GM21360 (cell line): ENCODE data around the gene PRKACB.
"Not testable (repeated sequence)": the region's sequence is repeated elsewhere in the genome, so short reads cannot be mapped to it uniquely, and the experiment has no call there.

ENCODE experiments used
- ATAC-seq: cut with Tn5 transposase; IDR thresholded peaks from one replicate; pipeline ENCODE4 v1.9.1; 2021; ENCODE audit warnings: mild to moderate bottlenecking, moderate library complexity; ENCODE audit not compliant: unreplicated experiment

PRKACB gene

GRCh38 chr1:84214115-84214956, 70.3 kb downstream of the PRKACB start:
- no peak for ATAC-seq

GRCh38 chr1:84217239-84217638, 73.2 kb downstream of the PRKACB start:
- ATAC-seq = no peak

- ATAC-seq = no peak
Observed at GRCh38 chr1:84223751-84224432, 79.8 kb downstream of the PRKACB start.

DNA sequence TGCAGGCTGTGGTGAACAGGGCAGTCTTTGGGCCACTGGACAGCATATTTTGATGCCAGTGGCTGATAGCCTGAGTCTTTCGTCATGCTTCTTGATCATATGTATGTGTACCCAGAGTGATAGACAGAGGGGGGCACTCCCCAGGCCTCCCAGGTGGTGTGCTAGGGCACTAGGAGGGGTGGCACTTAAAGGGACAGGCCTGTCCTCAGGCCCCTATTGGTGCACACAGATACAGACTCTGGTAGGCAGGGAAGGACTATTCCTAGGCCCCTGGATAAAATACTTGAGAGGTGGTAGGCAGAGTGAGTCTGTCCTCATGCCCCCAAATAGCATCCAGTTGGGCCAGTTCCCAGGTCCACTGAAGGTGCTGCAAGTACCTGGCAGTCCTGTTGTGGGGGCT, 80.8 kb downstream of the PRKACB start:
- ATAC-seq = no peak

DNA sequence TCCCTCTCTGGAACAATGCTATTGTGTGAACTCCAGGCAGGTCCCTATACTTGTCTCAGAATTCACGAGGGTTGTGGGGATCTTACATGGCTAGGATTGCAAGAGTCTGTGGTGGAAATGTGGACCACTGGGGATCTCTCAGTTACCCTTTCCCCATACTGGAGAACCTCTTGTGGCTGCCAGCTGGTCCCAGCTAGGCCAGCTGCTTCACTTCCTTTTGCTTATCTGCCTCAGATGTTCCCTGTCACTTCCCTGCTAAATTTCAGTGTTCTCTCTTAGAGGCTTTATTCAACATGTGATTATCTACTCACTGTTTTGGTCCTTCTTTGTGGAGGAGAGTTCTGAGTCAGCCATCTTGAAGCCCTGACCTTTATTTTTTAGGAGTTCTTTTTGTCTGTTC, 81.6 kb downstream of the PRKACB start:
- ATAC-seq = no peak

DNA sequence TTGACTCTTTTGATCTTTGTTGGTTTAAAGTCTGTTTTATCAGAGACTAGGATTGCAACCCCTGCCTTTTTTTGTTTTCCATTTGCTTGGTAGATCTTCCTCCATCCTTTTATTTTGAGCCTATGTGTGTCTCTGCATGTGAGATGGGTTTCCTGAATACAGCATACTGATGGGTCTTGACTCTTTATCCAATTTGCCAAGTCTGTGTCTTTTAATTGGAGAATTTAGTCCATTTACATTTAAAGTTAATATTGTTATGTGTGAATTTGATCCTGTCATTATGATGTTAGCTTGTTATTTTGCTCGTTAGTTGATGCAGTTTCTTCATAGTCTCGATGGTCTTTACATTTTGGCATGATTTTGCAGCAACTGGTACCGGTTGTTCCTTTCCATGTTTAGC, 88.6 kb downstream of the PRKACB start:
- not testable (repeated sequence) for ATAC-seq

- no peak for ATAC-seq
Observed at GRCh38 chr1:84236256-84236655, 92.2 kb downstream of the PRKACB start.

- ATAC-seq = no peak
Observed at GRCh38 chr1:84242641-84243040, 98.6 kb downstream of the PRKACB start.

DNA sequence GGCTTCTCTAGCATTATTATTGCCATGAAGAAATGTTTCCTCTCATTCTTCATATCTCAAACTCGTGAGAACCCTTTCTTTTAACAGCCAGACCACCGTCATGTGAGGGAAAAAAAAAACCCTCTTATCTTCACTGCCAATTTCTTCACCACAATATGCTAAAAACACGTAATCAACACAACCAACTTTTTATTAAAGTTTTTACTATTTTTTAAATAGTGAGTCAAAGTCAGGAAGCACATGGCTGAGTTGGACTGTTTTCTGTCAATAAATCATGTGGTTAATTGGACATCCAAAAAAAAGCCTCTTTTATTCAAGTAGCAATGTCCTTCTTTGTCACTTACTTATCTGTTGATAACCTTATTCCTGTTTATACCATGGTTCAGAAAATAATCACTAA, 101.5 kb downstream of the PRKACB start:
- no peak for ATAC-seq

DNA sequence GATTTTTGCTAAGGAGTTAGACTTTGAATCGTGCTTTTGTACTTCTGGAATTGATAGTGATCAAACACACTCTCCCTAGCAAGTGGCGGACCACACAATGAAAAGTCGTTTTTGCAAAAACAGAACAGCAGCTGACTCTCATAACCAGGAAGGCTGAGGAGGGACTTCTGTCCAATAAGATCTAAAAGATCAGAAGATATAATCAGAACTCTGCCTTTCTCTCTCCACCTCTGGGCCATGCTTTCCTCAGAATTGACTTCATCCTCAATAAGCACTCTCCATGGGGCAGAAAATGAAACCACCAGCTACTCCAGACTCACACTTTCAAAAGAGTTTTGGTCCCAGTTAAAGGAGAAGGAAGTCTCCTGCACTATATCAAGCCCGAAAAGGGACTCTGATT, 102.1 kb downstream of the PRKACB start:
- ATAC-seq = no peak

DNA sequence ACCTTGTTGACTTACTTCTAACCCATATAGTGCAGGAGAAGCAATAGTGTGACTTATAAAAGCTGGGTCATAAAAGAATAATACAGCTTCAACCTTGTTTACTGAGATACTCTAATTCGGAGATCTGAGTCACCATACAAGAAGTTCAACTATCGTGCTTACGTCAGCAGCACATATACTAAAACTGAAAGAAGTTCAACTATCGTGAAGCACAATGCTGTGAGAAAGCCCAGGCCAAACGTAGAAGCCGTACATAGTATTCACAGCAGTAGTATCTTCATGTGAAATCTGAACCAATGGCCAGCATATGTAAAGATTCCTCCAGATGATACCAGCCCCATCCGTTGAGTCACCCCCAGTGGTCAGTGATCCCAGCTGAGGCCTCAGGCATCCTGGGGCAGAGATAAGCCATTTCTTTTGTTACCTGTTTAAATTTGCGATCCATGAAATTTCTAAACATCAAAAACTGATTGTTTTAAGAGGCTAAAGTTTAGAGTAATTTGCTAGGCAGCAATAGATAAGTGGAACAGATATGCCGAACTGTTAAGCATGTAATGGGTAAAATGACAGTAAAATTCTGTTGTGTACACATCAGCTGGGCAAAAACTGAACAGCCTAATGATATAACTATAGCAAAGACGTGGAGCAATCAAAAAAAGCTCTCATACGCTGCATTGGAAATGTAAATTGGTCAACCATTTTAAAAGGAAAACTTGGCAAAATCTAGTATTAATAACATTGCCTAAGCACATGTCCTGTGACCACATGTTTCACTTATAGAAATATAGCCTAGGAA, 103.6 kb downstream of the PRKACB start:
- ATAC-seq = no peak

- no peak for ATAC-seq
Observed at GRCh38 chr1:84250668-84251067, 106.6 kb downstream of the PRKACB start.

DNA sequence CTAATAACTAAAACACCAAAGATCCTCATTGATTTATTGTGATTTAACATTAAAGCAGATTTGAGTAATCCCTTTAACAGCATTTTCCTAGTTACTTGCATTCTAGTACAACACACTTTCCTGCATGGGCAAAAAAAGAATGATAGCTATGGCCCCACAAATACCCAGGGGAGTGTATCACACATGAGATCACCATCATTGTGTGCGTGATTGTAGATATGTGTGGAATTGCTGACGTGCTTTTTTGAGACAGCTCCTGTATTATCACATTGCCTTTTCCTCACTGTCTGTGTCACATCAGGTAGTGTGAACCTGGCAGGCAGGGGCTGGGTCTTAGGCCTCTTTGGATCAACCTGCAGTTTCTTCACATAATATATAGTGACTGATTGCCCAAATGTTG, 109.0 kb downstream of the PRKACB start:
- no peak for ATAC-seq

DNA sequence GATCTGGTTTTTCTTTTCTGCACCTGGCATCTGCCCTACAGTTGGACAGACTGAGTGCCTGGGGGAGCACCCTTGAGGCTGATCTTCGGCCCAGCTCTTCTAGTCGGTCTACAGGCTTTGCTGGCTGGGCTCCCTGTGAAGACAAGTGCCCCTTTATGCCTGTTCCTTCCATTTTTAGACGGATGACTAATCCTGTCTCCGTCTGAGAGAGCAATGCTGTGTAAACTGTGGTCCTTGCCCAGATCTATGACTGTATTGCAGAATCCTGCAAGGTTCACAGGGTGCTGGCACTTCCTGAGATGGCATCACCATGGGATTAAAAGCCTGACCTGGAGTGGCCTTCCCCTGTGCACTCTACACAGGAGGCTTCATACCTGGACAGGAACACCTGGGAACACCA, 109.8 kb downstream of the PRKACB start:
- ATAC-seq = no peak

- no peak for ATAC-seq
Observed at GRCh38 chr1:84254703-84255238, 110.7 kb downstream of the PRKACB start.

DNA sequence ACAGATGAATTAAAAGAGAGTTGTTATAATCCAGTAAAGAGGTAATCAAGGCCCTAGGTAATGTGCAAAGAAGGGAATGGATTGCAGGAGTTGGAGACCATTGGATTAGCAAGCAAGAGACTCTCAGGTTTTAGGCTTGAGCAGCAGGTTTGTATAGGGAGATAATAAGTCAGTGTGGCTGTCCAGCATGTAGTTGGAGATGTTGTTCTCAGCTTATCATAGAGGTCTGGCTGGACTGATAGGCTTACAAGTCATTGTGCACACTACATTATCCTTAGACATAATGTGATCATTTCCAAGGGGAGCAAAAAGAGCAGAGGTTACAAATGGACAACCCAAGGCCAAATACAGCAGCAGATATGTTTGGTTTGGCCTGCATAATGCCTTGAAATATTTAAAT, 111.5 kb downstream of the PRKACB start:
- ATAC-seq = no peak

DNA sequence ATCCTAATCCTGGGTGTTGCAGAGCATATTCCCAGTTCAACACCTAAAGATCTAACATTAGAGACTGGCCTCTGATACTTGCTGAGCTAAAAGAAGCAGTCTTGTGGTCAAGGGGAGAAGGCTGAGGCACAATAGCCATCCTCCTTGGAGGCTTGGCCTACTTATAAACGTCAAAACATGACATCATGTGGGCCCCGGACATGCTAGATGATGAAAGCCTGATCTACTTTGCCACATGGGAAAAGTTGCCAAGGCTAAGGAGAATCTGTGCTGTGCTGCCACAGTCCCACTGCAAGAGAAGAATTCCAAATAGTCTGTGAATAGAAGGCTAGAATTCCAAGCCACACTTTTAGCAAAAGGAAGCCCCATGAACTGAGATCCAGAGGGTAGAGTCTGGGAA, 113.5 kb downstream of the PRKACB start:
- no peak for ATAC-seq

GRCh38 chr1:84259376-84259775, 115.3 kb downstream of the PRKACB start:
- ATAC-seq = no peak

DNA sequence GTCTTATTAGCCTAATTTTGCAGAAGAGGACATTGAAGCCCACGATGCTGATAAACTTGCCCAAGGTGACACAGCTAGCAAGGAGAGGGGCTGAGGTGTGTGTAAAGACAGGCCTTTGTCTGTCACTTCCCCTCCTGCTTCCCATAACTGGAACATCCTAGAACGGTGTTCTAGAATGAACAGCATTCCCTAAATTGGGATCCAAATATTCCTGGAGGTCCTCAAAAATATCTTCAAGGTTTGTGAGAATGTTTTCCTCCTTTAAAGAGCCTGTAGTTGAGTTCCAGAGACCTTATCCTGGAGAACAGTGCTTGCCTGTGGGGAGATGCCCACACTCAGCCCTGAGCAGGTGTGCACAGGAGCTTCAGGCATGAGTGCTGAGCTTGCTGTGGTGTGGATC, 115.9 kb downstream of the PRKACB start:
- ATAC-seq = no peak

DNA sequence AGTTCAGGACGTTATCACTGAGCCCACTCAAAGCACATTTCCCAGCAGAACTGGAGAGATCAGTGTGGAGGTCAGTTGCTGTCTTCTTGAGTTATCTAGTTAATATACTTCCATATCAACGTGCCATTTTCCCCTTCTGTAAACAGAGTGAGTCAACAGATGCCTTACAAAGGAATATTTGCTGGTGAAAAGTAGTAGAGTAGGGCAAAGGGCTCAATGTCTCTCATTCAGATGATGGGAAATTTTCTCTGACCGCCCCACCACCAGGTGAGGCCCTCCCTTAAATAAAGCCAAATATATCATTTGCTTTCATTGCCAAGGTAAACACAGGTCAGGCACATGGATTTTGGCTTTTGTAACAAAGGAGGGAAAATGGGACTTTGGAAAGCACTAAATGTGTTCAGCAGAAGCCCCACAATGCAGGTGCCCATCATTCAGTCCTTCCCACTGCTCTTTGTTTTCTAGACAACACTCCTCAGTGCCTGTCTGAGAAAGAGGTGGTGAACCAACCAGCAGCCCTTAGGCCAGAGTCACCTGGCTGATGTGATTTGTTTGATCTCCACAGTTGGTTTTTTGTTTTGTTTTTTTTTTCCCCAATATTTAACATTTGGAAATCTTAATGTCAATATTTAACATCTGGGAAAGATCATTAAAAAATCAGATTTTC, 116.9 kb downstream of the PRKACB start:
- no peak for ATAC-seq

DNA sequence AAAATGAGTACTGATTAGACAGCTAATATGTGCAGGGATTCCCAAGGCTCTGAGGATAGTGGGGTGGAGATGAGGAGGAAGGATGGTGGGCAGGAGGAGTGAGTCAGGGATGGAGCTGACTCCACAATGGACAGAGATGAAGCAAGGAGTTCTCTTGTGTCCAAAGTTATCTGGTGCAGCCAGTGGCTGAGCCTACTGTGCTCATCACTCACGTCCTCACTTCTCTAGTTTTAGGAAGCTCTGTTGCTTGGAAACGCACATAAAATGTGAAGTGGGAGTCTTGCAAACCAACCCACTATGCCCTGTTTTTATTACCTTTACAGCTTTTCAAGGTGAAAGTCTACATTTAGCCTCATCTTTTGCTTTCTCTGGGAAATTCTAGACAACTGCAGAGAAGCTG, 120.9 kb downstream of the PRKACB start:
- no peak for ATAC-seq
